Measurements from ENCODE around the gene PSRC1.

Gene PSRC1

DNA sequence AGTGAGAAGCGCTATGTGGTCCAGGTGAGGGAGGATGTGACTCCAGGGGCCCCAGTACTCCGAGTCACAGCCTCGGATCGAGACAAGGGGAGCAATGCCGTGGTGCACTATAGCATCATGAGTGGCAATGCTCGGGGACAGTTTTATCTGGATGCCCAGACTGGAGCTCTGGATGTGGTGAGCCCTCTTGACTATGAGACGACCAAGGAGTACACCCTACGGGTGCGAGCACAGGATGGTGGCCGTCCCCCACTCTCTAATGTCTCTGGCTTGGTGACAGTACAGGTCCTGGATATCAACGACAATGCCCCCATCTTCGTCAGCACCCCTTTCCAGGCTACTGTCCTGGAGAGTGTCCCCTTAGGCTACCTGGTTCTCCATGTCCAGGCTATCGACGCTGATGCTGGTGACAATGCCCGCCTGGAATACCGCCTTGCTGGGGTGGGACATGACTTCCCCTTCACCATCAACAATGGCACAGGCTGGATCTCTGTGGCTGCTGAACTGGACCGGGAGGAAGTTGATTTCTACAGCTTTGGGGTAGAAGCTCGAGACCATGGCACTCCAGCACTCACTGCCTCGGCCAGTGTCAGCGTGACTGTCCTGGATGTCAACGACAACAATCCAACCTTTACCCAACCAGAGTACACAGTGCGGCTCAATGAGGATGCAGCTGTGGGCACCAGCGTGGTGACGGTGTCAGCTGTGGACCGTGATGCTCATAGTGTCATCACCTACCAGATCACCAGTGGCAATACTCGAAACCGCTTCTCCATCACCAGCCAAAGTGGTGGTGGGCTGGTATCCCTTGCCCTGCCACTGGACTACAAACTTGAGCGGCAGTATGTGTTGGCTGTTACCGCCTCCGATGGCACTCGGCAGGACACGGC, 31.4 kb downstream of the PSRC1 start:
- TF ChIP-seq CTCF (conservative IDR thresholded peaks at IDR 0.05; ENCODE audit: control insufficient read depth, insufficient read depth, low read depth, low read length): no peak
- no peak overlapping the region for H3K4me3 ChIP-seq (ENCODE audit: control insufficient read depth, low read depth, low read length)
- no peak for DNase-seq (ENCODE audit: low read depth)

GRCh38 chr1:109250454-109251276, 32.3 kb downstream of the PSRC1 start:
- TF ChIP-seq CTCF (conservative IDR thresholded peaks at IDR 0.05; ENCODE audit: control insufficient read depth, insufficient read depth, low read depth, low read length): no peak
- no peak overlapping the region for H3K4me3 ChIP-seq (ENCODE audit: control insufficient read depth, low read depth, low read length)
- DNase-seq (ENCODE audit: low read depth): no peak

GRCh38 chr1:109249654-109250401, 33.1 kb downstream of the PSRC1 start:
- no peak for DNase-seq (ENCODE audit: low read depth)
- no peak for TF ChIP-seq CTCF (conservative IDR thresholded peaks at IDR 0.05; ENCODE audit: control insufficient read depth, insufficient read depth, low read depth, low read length)

DNA sequence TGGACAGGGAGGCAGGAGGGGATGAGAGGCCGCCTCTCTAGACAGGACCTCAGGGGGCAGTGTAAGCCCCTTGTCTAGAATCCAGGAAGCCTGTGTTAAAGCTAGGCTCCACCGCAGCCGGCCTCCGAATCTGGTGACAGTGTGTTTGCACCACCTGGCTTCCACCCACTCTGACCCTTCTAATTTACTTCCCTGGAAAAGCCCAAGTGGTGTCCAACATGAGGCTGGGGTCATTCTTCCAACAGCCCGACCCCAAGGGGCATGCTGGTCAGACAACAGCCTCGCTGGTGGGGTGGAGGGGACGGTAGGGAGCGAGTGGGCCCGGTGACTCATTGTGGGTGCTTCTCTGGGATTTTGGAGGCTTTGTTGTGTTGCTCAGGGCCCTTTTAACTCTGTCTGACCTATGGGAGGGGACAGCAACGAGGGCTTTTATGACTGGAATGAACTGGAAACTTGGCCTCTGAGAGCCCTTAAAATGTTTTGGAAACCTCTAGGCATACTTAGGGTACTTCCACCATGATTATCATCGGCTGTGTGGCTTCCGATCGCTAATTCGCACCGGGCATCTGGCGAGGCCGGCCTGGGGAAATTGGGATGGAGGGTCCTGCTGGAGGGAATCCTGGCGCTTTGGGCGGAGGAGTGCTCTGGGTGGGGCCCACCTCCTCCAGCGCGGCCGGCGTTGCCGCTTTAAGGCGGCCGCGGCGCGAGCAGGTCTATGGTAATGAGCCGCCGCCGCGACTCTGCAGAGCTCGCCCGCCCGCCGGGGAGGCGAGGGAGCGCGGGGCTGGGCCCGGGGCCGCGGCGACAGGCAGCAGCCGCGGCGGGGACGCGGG, 33.9 kb downstream of the PSRC1 start, which contains the start of gene CELSR2:
Gene CELSR2, plus strand, starts transcription at position 743 of the 833 bp plus-strand sequence. CDS start 541 bp downstream, outside the sequence.
- no peak for TF ChIP-seq CTCF (conservative IDR thresholded peaks at IDR 0.05; ENCODE audit: control insufficient read depth, insufficient read depth, low read depth, low read length)
- DNase-seq (ENCODE audit: low read depth): peak; percentile 29
- no peak within 1 kb of the TSS for H3K4me3 ChIP-seq (ENCODE audit: control insufficient read depth, low read depth, low read length)

More at GRCh38 chr1:109249654-109250401, 33.1 kb downstream of the PSRC1 start:
- no peak overlapping the region for H3K4me3 ChIP-seq (ENCODE audit: control insufficient read depth, low read depth, low read length)

GRCh38 chr1:109248444-109248796, 34.5 kb downstream of the PSRC1 start:
- DNase-seq (ENCODE audit: low read depth): no peak
- TF ChIP-seq CTCF (conservative IDR thresholded peaks at IDR 0.05; ENCODE audit: control insufficient read depth, insufficient read depth, low read depth, low read length): no peak
- no peak overlapping the region for H3K4me3 ChIP-seq (ENCODE audit: control insufficient read depth, low read depth, low read length)

Measured in fibroblast of mammary gland (primary cell).